ENCODE results near the gene PAX7.

The PAX7 gene

GRCh38 chr1:18653367-18653766 lies 22.7 kb downstream of the PAX7 start:
- no peak for DNase-seq (ENCODE audit: low read depth)
- H3K4me3 ChIP-seq (ENCODE audit: low read depth, low read length) = no peak overlapping the region

- no peak overlapping the region for H3K4me3 ChIP-seq (ENCODE audit: low read depth, low read length)
Observed at GRCh38 chr1:18653916-18654315, 23.3 kb downstream of the PAX7 start.

GRCh38 chr1:18654599-18654998 lies 24.0 kb downstream of the PAX7 start:
- H3K4me3 ChIP-seq (ENCODE audit: low read depth, low read length) = no peak overlapping the region
- DNase-seq (ENCODE audit: low read depth) = no peak

More at GRCh38 chr1:18653916-18654315, 23.3 kb downstream of the PAX7 start:
- DNase-seq (ENCODE audit: low read depth) = no peak

DNA sequence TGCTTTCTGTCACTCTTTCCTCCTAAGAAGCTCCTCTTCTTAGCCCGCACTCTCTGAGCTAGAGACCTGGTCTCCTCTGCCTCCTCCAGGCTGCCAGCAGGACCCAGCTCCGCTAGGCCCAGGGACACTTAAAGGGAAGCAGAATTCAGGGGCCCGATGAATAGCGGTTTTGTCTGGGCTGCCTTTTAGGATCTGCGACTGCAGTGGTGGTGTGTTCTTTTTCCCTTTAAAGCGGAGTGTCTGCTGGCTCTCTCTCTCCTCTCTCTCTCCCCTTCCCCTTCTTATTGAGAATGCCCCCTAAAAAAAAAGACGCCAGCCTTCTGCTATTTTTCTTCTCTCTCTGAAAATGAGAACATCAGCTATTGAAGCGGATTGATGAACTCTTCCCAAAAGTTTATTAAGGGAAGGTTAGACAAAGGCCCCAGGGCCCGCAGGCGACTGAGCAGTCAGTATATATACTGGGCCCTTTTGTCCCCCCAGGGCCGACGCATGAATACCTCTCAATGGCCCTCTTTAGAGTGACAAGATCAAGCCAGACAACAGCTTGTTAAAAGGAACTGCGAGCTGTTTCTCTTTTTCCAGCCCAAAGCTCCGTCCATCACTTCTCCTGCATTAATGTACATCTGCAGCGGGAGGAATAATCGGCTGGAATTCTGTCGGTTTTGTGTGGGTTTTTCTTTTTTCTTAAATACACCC lies 27.0 kb downstream of the PAX7 start:
- H3K4me3 ChIP-seq (ENCODE audit: low read depth, low read length) = no peak overlapping the region
- no peak for DNase-seq (ENCODE audit: low read depth)

DNA sequence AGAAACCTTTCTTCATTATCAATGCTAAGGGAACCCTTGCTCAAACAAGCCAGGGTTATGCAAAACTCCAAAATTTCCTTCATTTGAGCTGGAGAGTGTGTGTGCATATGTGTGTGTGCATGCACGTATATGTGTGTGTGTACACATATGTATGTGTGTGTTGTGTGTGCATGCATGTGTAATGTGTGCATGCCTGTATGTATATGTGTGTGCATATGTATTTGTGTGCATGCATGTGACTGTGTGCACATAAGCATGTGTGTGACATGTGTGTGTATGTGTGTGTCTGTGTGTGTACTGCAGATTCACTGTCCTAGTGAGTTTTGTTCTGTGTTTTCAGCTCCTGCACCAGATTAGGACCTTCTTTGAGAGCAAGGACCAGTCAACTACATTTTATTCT lies 28.2 kb downstream of the PAX7 start:
- no peak overlapping the region for H3K4me3 ChIP-seq (ENCODE audit: low read depth, low read length)
- DNase-seq (ENCODE audit: low read depth) = no peak

DNA sequence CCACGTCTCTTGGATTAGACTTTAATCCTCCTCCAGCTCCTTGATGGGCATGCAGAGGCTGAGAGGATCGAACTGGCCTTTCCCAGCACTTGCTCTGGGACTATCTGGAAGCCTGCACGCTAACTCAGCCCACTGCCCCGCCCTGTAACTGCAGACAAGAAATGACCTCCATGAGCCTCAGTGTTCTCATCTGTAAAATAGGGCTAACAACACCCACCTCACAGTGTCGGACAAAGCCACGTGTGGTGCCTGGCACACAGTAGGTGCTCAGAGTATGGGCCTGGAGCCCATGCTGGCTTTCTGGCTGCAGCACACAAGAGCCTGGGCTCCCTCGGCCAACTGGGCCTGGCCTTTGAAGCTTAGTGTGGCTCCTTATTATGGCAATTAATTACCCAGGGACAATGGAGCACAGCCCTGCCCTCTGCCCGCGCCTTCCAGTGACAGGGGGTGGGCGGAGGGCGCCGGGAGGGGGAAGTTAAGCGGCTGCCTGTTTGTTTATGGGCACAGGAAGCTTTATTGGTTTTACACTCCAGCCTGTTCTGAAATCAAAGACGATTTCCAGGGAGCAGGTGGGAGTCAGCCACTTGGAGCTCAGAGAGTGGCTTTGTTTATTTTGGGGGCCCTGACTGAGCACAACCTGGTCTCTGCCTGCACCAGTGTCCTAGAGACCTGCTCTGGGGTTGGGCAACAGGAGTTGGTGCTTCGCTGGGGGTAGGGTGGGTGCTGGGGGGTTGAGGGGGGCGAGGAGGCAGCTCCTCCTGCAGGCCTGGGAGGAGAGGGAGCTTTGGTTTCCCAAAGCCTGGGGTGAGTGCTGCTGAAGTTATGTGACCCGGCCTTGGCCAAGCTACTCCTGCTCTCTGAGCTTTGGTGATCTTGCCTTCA lies 31.0 kb downstream of the PAX7 start:
- no peak for DNase-seq (ENCODE audit: low read depth)
- no peak overlapping the region for H3K4me3 ChIP-seq (ENCODE audit: low read depth, low read length)

- H3K4me3 ChIP-seq (ENCODE audit: low read depth, low read length) = no peak overlapping the region
- no peak for DNase-seq (ENCODE audit: low read depth)
Observed at GRCh38 chr1:18662286-18662639, 31.6 kb downstream of the PAX7 start.

DNA sequence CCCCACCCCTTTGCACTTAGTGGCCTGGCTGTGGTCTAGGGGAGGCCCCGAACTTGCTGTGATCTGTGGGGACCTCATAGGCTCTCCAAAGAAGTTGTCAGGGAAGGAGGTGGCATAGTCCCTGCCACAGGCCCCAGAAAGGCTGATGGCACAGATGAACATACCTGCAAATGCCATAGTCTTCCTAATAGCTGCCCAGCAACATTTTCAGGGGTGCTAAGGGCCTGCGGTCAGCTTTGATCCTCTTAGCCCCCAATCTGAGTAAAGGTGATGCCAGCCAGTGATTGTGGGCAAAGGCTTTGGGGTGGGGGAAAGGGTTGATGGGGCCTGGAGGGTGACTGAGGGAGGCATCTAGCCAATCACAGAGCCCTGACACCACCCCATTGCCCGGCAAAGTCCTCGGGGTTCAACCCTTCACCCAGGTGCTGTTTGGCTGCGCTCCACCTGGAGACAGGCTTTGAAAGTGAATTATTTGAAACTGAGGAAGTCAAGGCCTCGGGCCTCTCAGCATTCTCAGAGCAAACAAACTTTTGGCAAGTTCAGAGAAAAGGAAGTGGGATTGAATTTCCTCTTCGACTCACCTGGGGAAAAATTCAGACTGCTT lies 35.8 kb downstream of the PAX7 start:
- H3K4me3 ChIP-seq (ENCODE audit: low read depth, low read length) = no peak overlapping the region
- DNase-seq (ENCODE audit: low read depth) = no peak

GRCh38 chr1:18667333-18667732 lies 36.7 kb downstream of the PAX7 start:
- DNase-seq (ENCODE audit: low read depth) = no peak
- no peak overlapping the region for H3K4me3 ChIP-seq (ENCODE audit: low read depth, low read length)

DNA sequence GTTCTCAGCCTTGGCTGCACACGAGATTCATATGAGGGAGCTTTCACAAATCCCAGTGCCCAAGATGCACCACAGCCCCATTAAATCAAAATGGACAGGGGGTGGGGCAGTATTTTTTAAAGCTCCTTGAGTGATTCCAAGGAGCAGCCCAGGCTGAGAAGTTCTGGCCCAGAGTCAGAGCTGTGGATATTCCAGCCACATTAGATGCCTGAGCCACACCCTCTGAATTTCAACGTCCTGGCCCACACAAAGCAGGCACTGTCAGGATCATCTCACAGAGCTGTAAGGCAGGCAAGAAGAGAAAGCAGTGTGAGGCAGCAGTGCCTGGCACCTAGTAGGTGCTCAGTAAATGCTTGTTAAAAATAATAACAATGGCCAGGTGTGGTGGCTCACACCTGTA lies 37.4 kb downstream of the PAX7 start:
- H3K4me3 ChIP-seq (ENCODE audit: low read depth, low read length) = no peak overlapping the region
- DNase-seq (ENCODE audit: low read depth) = no peak

- no peak for DNase-seq (ENCODE audit: low read depth)
- H3K4me3 ChIP-seq (ENCODE audit: low read depth, low read length) = no peak overlapping the region
Observed at GRCh38 chr1:18668750-18669404, 38.2 kb downstream of the PAX7 start.

- no peak for DNase-seq (ENCODE audit: low read depth)
- no peak overlapping the region for H3K4me3 ChIP-seq (ENCODE audit: low read depth, low read length)
Observed at GRCh38 chr1:18670121-18670867, 39.6 kb downstream of the PAX7 start.

- no peak overlapping the region for H3K4me3 ChIP-seq (ENCODE audit: low read depth, low read length)
- no peak for DNase-seq (ENCODE audit: low read depth)
Observed at GRCh38 chr1:18670868-18671225, 40.2 kb downstream of the PAX7 start.

- no peak for DNase-seq (ENCODE audit: low read depth)
Observed at GRCh38 chr1:18673976-18674375, 43.3 kb downstream of the PAX7 start.

GRCh38 chr1:18676332-18676781 lies 45.7 kb downstream of the PAX7 start:
- no peak overlapping the region for H3K4me3 ChIP-seq (ENCODE audit: low read depth, low read length)
- DNase-seq (ENCODE audit: low read depth) = no peak

More at GRCh38 chr1:18673976-18674375, 43.3 kb downstream of the PAX7 start:
- no peak overlapping the region for H3K4me3 ChIP-seq (ENCODE audit: low read depth, low read length)

DNA sequence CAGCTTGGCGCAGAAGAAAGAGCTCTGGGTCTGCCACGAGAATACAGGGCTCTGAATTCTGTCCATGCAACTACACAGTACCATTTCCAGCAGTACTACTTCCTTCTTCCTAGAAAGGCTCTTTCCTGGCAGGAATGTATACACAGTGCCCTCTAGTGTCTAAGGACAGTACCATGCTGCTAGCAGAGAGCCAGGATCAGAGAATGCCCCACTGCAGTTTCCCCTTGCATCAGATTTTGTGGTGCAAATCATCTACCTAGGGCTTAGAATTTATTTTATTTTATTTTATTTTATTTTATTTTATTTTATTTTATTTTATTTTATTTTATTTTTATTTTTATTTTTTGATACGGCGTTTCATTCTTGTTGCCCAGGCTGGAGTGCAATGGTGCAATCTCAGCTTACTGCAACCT lies 50.8 kb downstream of the PAX7 start:
- no peak overlapping the region for H3K4me3 ChIP-seq (ENCODE audit: low read depth, low read length)
- DNase-seq (ENCODE audit: low read depth) = no peak

- no peak overlapping the region for H3K4me3 ChIP-seq (ENCODE audit: low read depth, low read length)
- DNase-seq (ENCODE audit: low read depth) = no peak
Observed at GRCh38 chr1:18682375-18682774, 51.7 kb downstream of the PAX7 start.

GRCh38 chr1:18684303-18684702 lies 53.7 kb downstream of the PAX7 start:
- H3K4me3 ChIP-seq (ENCODE audit: low read depth, low read length) = no peak overlapping the region
- no peak for DNase-seq (ENCODE audit: low read depth)

DNA sequence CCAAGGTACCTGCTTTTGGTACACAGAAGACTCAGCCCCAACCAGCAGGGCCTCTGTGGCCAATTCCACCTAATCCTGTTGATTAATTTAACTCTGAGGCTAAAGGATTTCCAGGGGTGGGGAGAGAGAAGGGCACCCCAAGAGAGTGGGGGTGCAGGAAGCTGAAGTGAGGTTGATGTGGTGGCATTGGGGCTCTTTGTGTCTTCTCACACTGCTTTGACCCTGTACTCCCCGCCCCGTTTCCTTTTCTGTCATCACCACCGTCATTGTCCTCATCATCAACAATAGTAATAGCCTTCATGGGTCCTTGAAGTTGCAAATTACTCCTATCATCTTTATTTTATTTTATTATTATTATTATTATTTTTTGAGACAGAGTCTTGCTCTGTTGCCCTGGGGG lies 55.9 kb downstream of the PAX7 start:
- DNase-seq (ENCODE audit: low read depth) = no peak
- H3K4me3 ChIP-seq (ENCODE audit: low read depth, low read length) = no peak overlapping the region

Measured in skeletal muscle cell (primary cell).